Panc1 (cell line): ENCODE results near the gene PRRT1. TPM values are rescaled to one million over a fixed set of nuclear protein-coding genes. Genes with fewer than 3 reads are reported as not detected.

Experiments
- ATAC-seq: fragments of 200-7000 bp; cut with Tn5 transposase; 2 replicates; pipeline ENCODE4 v1.9.1; 2020; ENCODE audit warnings: mild to moderate bottlenecking, moderate library complexity
- BruUV-seq: library from RNA; stranded (reverse); fragments of 400-500 nt; replicated peaks from 2 replicates; lab custom pipeline; 2021; lab: Mats Ljungman, UMichigan
- CTCF ChIA-PET: fragments of 300-600 bp; sonication (Branson Sonifier 250); formaldehyde crosslinking; loops from one replicate; lab custom pipeline; 2022; ENCODE audit warnings: antibody characterized with exemption; lab: Charles Lee
- POLR2A ChIA-PET: fragments of 300-600 bp; sonication (Branson Sonifier 250); formaldehyde crosslinking; loops from one replicate; lab custom pipeline; 2022; ENCODE audit warnings: antibody characterized with exemption; lab: Charles Lee
- DNase-seq: peaks from one replicate; pipeline ENCODE4 v3.0.0-alpha.2; 2010; ENCODE audit warnings: low read depth, low spot score
- H3K27ac ChIP-seq: 2 replicates; pipeline ENCODE4 v1.5.1; 2011; ENCODE audit warnings: mild to moderate bottlenecking, low read length, inconsistent platforms
- H3K27me3 ChIP-seq: fragments of 200-500 bp; sonication (Bioruptor generic); 2 replicates; pipeline ENCODE4 v1.6.0; 2014; ENCODE audit warnings: low read length, inconsistent platforms; ENCODE audit not compliant: control insufficient read depth, insufficient read depth
- H3K36me3 ChIP-seq: fragments of 200-500 bp; sonication (Bioruptor generic); 2 replicates; pipeline ENCODE4 v1.5.1; 2014; ENCODE audit warnings: inconsistent platforms, mild to moderate bottlenecking, low read length, moderate library complexity; ENCODE audit not compliant: control insufficient read depth, insufficient read depth
- H3K4me1 ChIP-seq: 2 replicates; pipeline ENCODE4 v1.5.1; 2011; ENCODE audit warnings: inconsistent platforms, mild to moderate bottlenecking, low read length, moderate library complexity; ENCODE audit not compliant: control insufficient read depth, insufficient read depth
- H3K4me3 ChIP-seq, 2 experiments: 2 replicates each; pipeline ENCODE4 v1.5.1; 2011 to 2012; ENCODE audit warnings: low read depth in 2 of 2, low read length in 2 of 2, mild to moderate bottlenecking in 2 of 2, inconsistent platforms in 1 of 2, moderate library complexity in 1 of 2
- H3K9me3 ChIP-seq: fragments of 200-500 bp; sonication (Bioruptor generic); 2 replicates; pipeline ENCODE4 v1.5.1; 2014; ENCODE audit warnings: low read depth, mild to moderate bottlenecking, inconsistent platforms, low read length, moderate library complexity; ENCODE audit not compliant: control insufficient read depth, insufficient read depth
- POLR2AphosphoS5 ChIP-seq: IDR thresholded peaks from 2 replicates; pipeline ENCODE4 v1.6.1; 2012; ENCODE audit warnings: mild to moderate bottlenecking, low read depth, low read length, moderate library complexity
- SIN3A ChIP-seq: IDR thresholded peaks from 2 replicates; pipeline ENCODE4 v1.6.1; 2012; ENCODE audit warnings: low read depth, mild to moderate bottlenecking, low read length, moderate library complexity, borderline replicate concordance; ENCODE audit not compliant: insufficient read depth
- TCF7L2 ChIP-seq: IDR thresholded peaks from 2 replicates; pipeline ENCODE4 v1.6.1; 2011; ENCODE audit warnings: mild to moderate bottlenecking, low read depth, low read length, inconsistent platforms
- in situ Hi-C: cut with HindIII; loops from 2 replicates; pipeline ENCODE4 v1.10.0; 2016; ENCODE audit warnings: low sequenced_read_pairs, low pct_unique_long_range_greater_than_20kb
- intact Hi-C: fragments of 100-400 bp; cut with micrococcal nuclease; formaldehyde crosslinking; loops from one replicate; pipeline ENCODE4 v1.10.0; 2022; ENCODE audit not compliant: unreplicated experiment
- total RNA-seq: library from RNA; stranded (reverse); gene quantifications from one replicate; pipeline ENCODE4 v1.2.1, GENCODE V29; 2021; ENCODE audit not compliant: unreplicated experiment
- TF ChIP-seq, protein P1 (sequence below): fragments of 450-650 bp; IDR thresholded peaks from 2 replicates; pipeline ENCODE4 v1.5.1; 2017; ENCODE audit warnings: mild to moderate bottlenecking
- TF ChIP-seq, protein P2 (sequence below), 2 experiments: IDR thresholded peaks; 2 replicates each; pipeline ENCODE4 v1.6.1; 2011 to 2012; ENCODE audit warnings: low read depth in 2 of 2, control low read depth in 1 of 2, low read length in 1 of 2, mild to moderate bottlenecking in 1 of 2, moderate library complexity in 1 of 2; ENCODE audit not compliant: insufficient read depth in 1 of 2

Gene PRRT1
- total RNA-seq, 1 experiment from 2014 or later = 1.3 TPM

DNA sequence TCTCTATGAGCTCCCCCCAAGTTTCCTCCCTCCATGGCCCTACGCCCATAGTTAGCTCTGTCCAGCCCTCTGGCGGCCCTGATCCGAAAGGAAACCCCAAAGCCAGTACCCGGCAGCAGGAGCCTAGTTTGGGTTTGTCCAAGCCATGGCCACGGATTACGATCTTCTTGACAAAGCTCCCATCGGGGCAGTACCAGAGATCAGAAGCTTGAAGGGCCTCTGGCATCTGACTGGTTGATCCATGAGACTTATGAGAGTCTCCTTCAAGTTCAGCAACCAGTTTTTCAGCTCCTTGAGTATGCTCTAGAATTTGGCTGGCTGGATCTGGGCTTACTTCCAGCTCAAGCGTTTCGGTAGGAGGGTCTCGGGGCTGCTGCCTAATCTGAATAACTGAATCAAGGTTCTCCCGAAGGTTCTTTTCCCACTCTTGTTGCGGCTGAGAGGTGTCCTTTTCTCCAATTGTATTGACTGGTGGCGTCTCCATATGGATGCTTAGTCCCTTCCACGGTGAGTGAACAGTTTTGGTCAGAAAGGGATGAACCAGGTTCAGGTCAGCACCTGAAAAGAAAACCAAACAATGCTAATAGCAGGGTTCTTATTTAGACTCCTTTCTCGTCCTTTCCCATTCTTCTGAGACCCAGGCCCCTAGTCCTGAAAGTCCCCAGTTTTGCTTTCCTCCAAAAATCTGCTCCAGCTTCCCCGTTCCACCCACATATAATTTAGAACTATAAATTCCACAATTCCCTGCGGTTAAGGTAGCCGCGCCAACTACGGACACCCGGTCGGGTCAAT is 22.2 kb downstream of the PRRT1 start:
- TF ChIP-seq, protein P1, sequence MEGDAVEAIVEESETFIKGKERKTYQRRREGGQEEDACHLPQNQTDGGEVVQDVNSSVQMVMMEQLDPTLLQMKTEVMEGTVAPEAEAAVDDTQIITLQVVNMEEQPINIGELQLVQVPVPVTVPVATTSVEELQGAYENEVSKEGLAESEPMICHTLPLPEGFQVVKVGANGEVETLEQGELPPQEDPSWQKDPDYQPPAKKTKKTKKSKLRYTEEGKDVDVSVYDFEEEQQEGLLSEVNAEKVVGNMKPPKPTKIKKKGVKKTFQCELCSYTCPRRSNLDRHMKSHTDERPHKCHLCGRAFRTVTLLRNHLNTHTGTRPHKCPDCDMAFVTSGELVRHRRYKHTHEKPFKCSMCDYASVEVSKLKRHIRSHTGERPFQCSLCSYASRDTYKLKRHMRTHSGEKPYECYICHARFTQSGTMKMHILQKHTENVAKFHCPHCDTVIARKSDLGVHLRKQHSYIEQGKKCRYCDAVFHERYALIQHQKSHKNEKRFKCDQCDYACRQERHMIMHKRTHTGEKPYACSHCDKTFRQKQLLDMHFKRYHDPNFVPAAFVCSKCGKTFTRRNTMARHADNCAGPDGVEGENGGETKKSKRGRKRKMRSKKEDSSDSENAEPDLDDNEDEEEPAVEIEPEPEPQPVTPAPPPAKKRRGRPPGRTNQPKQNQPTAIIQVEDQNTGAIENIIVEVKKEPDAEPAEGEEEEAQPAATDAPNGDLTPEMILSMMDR = no peak
- TF ChIP-seq TCF7L2 (no peak), SIN3A (no peak)
- TF ChIP-seq, protein P2, sequence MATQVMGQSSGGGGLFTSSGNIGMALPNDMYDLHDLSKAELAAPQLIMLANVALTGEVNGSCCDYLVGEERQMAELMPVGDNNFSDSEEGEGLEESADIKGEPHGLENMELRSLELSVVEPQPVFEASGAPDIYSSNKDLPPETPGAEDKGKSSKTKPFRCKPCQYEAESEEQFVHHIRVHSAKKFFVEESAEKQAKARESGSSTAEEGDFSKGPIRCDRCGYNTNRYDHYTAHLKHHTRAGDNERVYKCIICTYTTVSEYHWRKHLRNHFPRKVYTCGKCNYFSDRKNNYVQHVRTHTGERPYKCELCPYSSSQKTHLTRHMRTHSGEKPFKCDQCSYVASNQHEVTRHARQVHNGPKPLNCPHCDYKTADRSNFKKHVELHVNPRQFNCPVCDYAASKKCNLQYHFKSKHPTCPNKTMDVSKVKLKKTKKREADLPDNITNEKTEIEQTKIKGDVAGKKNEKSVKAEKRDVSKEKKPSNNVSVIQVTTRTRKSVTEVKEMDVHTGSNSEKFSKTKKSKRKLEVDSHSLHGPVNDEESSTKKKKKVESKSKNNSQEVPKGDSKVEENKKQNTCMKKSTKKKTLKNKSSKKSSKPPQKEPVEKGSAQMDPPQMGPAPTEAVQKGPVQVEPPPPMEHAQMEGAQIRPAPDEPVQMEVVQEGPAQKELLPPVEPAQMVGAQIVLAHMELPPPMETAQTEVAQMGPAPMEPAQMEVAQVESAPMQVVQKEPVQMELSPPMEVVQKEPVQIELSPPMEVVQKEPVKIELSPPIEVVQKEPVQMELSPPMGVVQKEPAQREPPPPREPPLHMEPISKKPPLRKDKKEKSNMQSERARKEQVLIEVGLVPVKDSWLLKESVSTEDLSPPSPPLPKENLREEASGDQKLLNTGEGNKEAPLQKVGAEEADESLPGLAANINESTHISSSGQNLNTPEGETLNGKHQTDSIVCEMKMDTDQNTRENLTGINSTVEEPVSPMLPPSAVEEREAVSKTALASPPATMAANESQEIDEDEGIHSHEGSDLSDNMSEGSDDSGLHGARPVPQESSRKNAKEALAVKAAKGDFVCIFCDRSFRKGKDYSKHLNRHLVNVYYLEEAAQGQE (IDR thresholded peaks at IDR 0.05; ENCODE audit: insufficient read depth in 1 of 2, low read depth in 2 of 2, low read length in 1 of 2) = peak in 1 of 2 experiments; percentile 33; a peak in 1 of 4 replicates
- Histone ChIP-seq H3K27ac (peak overlapping the region; percentile 92), H3K27me3 (no peaks in the 10 kb centered on the region), H3K9me3 (no peaks in the 10 kb centered on the region), H3K4me1 (peaks cover 23% of the 10 kb centered on the region), H3K36me3 (no peaks in the 10 kb centered on the region; the same call in 1 of the 2 replicates), H3K4me3 (peak overlapping the region; percentile 78 to 92)
- in situ Hi-C loops = no loop called here
- BruUV-seq = TSS peak; percentile 44
- CTCF ChIA-PET = interaction anchor here (0.5 kb wide), 1 partner anchor 68 kb away, joined by 8 read pairs; no protein-coding TSS in a partner anchor
- ATAC-seq (peak; percentile 36), DNase-seq (no peak)
- POLR2A ChIA-PET = interaction anchor here (0.5 to 0.6 kb wide), 3 partner anchors 23 to 68 kb away, joined by 3 to 8 read pairs (median 5); no protein-coding TSS in a partner anchor
- intact Hi-C loops = no loop called here

DNA sequence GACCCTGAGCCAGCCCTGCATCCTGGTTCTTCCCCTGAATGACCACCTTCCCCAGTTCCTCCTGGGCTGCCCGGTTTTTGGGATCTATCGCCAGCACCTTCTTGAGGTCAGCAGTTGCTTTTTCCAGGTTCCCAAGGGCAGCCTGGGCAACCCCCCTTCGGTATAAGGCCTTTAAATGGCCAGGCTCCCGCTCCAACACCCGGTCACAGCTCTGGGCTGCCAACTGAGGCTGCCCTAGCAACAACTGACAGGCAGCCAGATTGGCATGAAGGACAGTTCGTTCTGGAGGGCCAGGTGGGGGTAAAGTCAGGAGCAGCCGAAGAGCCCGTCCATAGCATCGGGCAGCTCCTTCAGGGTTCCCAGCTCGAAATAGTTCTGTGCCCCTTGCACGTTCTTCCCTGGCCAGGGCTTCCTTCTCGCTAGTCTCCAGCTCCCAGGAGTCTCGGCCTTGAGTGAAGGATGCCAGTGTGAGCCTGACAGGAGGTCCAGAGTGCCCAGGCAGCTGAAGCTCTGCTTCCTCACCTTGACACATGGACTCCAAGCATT is 22.9 kb downstream of the PRRT1 start:
- intact Hi-C loops = no loop called here

More for the DNA sequence above, 22.9 kb downstream of the PRRT1 start:
- DNase-seq (no peak), ATAC-seq (no peak)
- ChIA-PET POLR2A (interaction anchor here (0.5 to 0.6 kb wide), 2 partner anchors 24 to 69 kb away, joined by 3 to 5 read pairs; no protein-coding TSS in a partner anchor), CTCF (interaction anchor here (1.2 kb wide), 1 partner anchor 10 kb away, joined by 4 read pairs; no protein-coding TSS in a partner anchor)
- no TSS peak for BruUV-seq
- Histone ChIP-seq H3K4me1 (peaks cover 23% of the 10 kb centered on the region), H3K4me3 (peak overlapping the region; percentile 78 to 92), H3K9me3 (no peaks in the 10 kb centered on the region), H3K36me3 (no peaks in the 10 kb centered on the region; the same call in 1 of the 2 replicates), H3K27me3 (no peaks in the 10 kb centered on the region), H3K27ac (peak overlapping the region; percentile 92)
- in situ Hi-C loops = no loop called here
- no peak for TF ChIP-seq POLR2AphosphoS5
- TF ChIP-seq SIN3A = no peak
